CD4-positive, alpha-beta T cell (primary cell): ENCODE measurements around the gene CCR5AS.

Experiments
- ATAC-seq: fragments of 200-7000 bp; cut with Tn5 transposase; one replicate; pipeline ENCODE4 v1.10.0; 2022; ENCODE audit warnings: mild to moderate bottlenecking; ENCODE audit not compliant: poor library complexity
- CTCF ChIA-PET: fragments of 350-600 bp; sonication (Branson Sonifier 250); formaldehyde crosslinking; loops from one replicate; lab custom pipeline; 2021; ENCODE audit warnings: antibody characterized with exemption, inconsistent platforms; lab: Charles Lee
- POLR2A ChIA-PET: fragments of 350-600 bp; sonication (Branson Sonifier 250); formaldehyde crosslinking; loops from one replicate; lab custom pipeline; 2021; ENCODE audit warnings: antibody characterized with exemption, inconsistent platforms; lab: Charles Lee
- DNase-seq, 14 experiments: peaks; one replicate each; pipeline ENCODE4 v3.0.0-alpha.2; 2013 to 2020; ENCODE audit warnings: mixed read lengths in 2 of 14
- H3K27ac ChIP-seq, 2 donors: one replicate each; pipeline versions ENCODE4 v1.5.1 to v1.7.0; 2013; ENCODE audit warnings: low read length in 2 of 2, low read depth in 1 of 2, mild to moderate bottlenecking in 1 of 2
- H3K27me3 ChIP-seq, 2 experiments: 1 replicate in 1 of 2; 2 replicates in 1 of 2; pipeline versions ENCODE4 v1.6.1 to v1.7.0; 2013; ENCODE audit warnings: low read length in 2 of 2, control low read depth in 1 of 2, mild to moderate bottlenecking in 1 of 2, moderate library complexity in 1 of 2; ENCODE audit not compliant: insufficient read depth in 2 of 2, control insufficient read depth in 1 of 2
- H3K36me3 ChIP-seq: one replicate; pipeline ENCODE4 v1.6.1; 2013; ENCODE audit warnings: low read length, control low read depth; ENCODE audit not compliant: insufficient read depth
- H3K4me1 ChIP-seq: one replicate; pipeline ENCODE4 v1.6.1; 2013; ENCODE audit warnings: low read length, control low read depth; ENCODE audit not compliant: insufficient read depth
- H3K4me3 ChIP-seq: one replicate; pipeline ENCODE4 v1.5.1; 2013; ENCODE audit warnings: mild to moderate bottlenecking, low read length, moderate library complexity
- H3K9me3 ChIP-seq, 2 experiments: 1 replicate in 1 of 2; 2 replicates in 1 of 2; pipeline versions ENCODE4 v1.6.1 to v1.7.0; 2013; ENCODE audit warnings: low read length in 2 of 2, mild to moderate bottlenecking in 2 of 2, control low read depth in 1 of 2, moderate library complexity in 1 of 2; ENCODE audit not compliant: control insufficient read depth in 1 of 2, insufficient read depth in 1 of 2
- H3K27ac Mint-ChIP-seq: one replicate; pipeline ENCODE4 v1.8.0; 2020; ENCODE audit warnings: mixed read lengths
- H3K27me3 Mint-ChIP-seq: one replicate; pipeline ENCODE4 v1.8.0; 2021; ENCODE audit warnings: mixed read lengths
- H3K36me3 Mint-ChIP-seq: one replicate; pipeline ENCODE4 v1.8.0; 2021; ENCODE audit warnings: low read depth, mixed read lengths
- H3K4me1 Mint-ChIP-seq: one replicate; pipeline ENCODE4 v1.8.0; 2021; ENCODE audit warnings: low read depth, mixed read lengths
- H3K4me3 Mint-ChIP-seq: one replicate; pipeline ENCODE4 v1.8.0; 2020; ENCODE audit warnings: mild to moderate bottlenecking, mixed read lengths
- H3K9me3 Mint-ChIP-seq: one replicate; pipeline ENCODE4 v1.8.0; 2020; ENCODE audit warnings: mixed read lengths
- CTCF ChIP-seq: fragments of 200-600 bp; IDR thresholded peaks from one replicate; pipeline ENCODE4 v1.8.0; 2022; ENCODE audit warnings: antibody characterized with exemption, mild to moderate bottlenecking
- intact Hi-C, 2 experiments: fragments of 100-400 bp; cut with DNase I in 1 of 2; cut with micrococcal nuclease in 1 of 2; formaldehyde crosslinking; loops; one replicate each; pipeline versions ENCODE4 v1.15.1 to v1.9.0; 2023 to 2025; cut with DNase I, micrococcal nuclease

CCR5AS gene

DNA sequence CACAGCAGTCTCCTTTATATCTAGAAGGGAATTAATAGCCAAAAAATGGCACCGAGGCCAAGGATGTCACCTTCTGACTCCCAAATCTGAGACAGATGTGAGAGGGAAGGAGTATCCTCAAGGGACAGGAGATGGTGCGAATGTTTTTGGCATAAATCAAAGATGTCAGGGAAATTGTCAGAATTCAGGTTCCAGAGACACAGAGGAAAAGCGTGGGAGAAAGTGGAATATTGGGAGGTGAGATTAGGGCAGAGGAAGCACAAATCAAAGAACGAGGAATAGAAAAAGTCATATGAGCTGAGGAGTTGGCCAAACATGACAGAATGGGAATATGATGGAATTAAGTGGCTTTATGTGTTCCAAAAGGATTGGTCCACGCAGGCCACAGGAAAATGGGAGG lies 6.0 kb downstream of the CCR5AS start:
- Mint-ChIP-seq H3K36me3 (no peaks in the 10 kb centered on the region), H3K9me3 (no peaks in the 10 kb centered on the region), H3K27ac (no peak overlapping the region), H3K27me3 (no peaks in the 10 kb centered on the region), H3K4me1 (no peaks in the 10 kb centered on the region), H3K4me3 (no peak overlapping the region)
- no peaks in the 10 kb centered on the region for H3K36me3 ChIP-seq
- no peaks in the 10 kb centered on the region for H3K9me3 ChIP-seq
- CTCF ChIA-PET: no interaction called here
- DNase-seq (no peak), ATAC-seq (no peak)
- no peak overlapping the region for H3K4me3 ChIP-seq
- POLR2A ChIA-PET: no interaction called here
- no peak for TF ChIP-seq CTCF
- intact Hi-C loops: no loop called here
- no peaks in the 10 kb centered on the region for H3K27me3 ChIP-seq
- peaks cover 10% of the 10 kb centered on the region for H3K4me1 ChIP-seq
- no peak overlapping the region for H3K27ac ChIP-seq

GRCh38 chr3:46400000-46400734 lies 6.7 kb downstream of the CCR5AS start:
- Histone ChIP-seq H3K36me3 (no peaks in the 10 kb centered on the region), H3K4me1 (peaks cover 6% of the 10 kb centered on the region), H3K27me3 (no peaks in the 10 kb centered on the region), H3K9me3 (no peaks in the 10 kb centered on the region), H3K4me3 (no peak overlapping the region), H3K27ac (no peak overlapping the region)
- TF ChIP-seq CTCF: no peak
- H3K27me3 Mint-ChIP-seq: no peaks in the 10 kb centered on the region
- ATAC-seq (no peak), DNase-seq (no peak)
- no peaks in the 10 kb centered on the region for H3K36me3 Mint-ChIP-seq
- ChIA-PET POLR2A (no interaction called here), CTCF (no interaction called here)
- intact Hi-C loops: no loop called here
- H3K4me3 Mint-ChIP-seq: no peak overlapping the region
- H3K9me3 Mint-ChIP-seq: no peaks in the 10 kb centered on the region
- H3K4me1 Mint-ChIP-seq: no peaks in the 10 kb centered on the region
- no peak overlapping the region for H3K27ac Mint-ChIP-seq

DNA sequence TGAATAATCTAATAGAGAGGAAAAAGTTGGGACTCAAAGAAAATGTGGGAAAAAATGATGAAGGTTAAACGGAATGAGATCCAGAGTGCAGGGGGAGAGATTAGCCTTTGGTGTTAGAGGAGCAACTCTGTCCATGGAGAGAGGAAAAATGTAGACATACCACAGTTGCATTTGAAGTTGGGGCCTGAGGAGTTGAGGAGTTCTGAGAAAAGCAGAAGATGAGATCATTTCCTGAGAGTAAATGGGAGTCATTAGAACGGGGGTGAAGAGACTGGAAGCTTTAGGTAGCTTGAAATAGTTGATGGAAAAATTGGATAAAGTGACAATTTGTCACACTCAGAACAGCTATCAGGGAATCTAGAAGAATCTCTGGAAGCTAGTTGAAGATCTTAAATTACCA lies 7.3 kb downstream of the CCR5AS start:
- intact Hi-C loops: no loop called here
- Mint-ChIP-seq H3K27me3 (no peaks in the 10 kb centered on the region), H3K27ac (no peak overlapping the region), H3K4me1 (no peaks in the 10 kb centered on the region), H3K36me3 (no peaks in the 10 kb centered on the region), H3K4me3 (no peak overlapping the region), H3K9me3 (no peaks in the 10 kb centered on the region)
- Histone ChIP-seq H3K9me3 (no peaks in the 10 kb centered on the region), H3K4me1 (peaks cover 6% of the 10 kb centered on the region), H3K4me3 (no peak overlapping the region), H3K27me3 (no peaks in the 10 kb centered on the region), H3K36me3 (no peaks in the 10 kb centered on the region), H3K27ac (no peak overlapping the region)
- POLR2A ChIA-PET: no interaction called here
- no peak for TF ChIP-seq CTCF
- DNase-seq: no peak
- no peak for ATAC-seq
- CTCF ChIA-PET: no interaction called here
